WERI-Rb-1 (cell line): ENCODE data around the gene PRAF2.

ENCODE experiments used
- DNase-seq: peaks from one replicate; pipeline ENCODE4 v3.0.0-alpha.2; 2020
- H3K27ac ChIP-seq: fragments of 250-450 bp; sonication (Bioruptor Pico); 2 replicates; pipeline ENCODE4 v1.5.1; 2020; ENCODE audit warnings: mild to moderate bottlenecking, moderate library complexity
- H3K27me3 ChIP-seq: fragments of 250-450 bp; sonication (Bioruptor Pico); 2 replicates; pipeline ENCODE4 v1.5.1; 2021; ENCODE audit warnings: mild to moderate bottlenecking, low read depth, moderate library complexity; ENCODE audit not compliant: insufficient read depth, severe bottlenecking
- H3K36me3 ChIP-seq: fragments of 250-450 bp; sonication (Bioruptor Pico); 2 replicates; pipeline ENCODE4 v1.5.1; 2020; ENCODE audit warnings: mild to moderate bottlenecking, moderate library complexity
- H3K4me3 ChIP-seq: 2 replicates; pipeline ENCODE4 v1.5.1; 2011; ENCODE audit warnings: low read depth, mild to moderate bottlenecking, control low read depth, low read length
- H3K9me3 ChIP-seq: fragments of 250-450 bp; sonication (Bioruptor Pico); 2 replicates; pipeline ENCODE4 v1.5.1; 2021; ENCODE audit warnings: mild to moderate bottlenecking, moderate library complexity; ENCODE audit not compliant: severe bottlenecking
- CTCF ChIP-seq: IDR thresholded peaks from 2 replicates; pipeline ENCODE4 v1.5.1; 2011; ENCODE audit warnings: low read depth, mild to moderate bottlenecking, control low read depth, inconsistent platforms, low read length

PRAF2 gene

GRCh38 chrX:49103637-49104036, 29.8 kb upstream of the PRAF2 start:
- H3K9me3 ChIP-seq: no peaks in the 10 kb centered on the region

DNA sequence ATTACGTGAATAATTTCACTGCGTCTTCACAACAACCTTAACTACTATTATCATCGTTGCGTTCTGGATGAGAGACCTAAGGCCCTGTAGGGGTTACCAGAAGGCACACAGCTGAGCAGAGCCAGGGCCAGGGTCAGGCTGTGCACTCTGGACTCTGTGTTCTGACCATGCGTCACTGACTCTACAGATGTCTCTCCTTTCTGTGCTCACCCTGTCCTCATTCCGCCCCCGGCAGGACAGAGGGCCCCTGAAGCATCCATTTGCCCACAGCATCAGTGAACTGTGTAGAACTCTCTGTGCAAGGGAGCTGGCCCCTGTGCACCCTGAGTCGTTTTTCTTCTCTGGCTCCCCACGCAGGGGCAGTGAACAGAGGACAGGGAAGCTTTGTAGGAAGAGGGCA, 28.4 kb upstream of the PRAF2 start:
- H3K27me3 ChIP-seq: no peaks in the 10 kb centered on the region
- DNase-seq: no peak
- no peak overlapping the region for H3K4me3 ChIP-seq
- no peaks in the 10 kb centered on the region for H3K36me3 ChIP-seq
- no peak overlapping the region for H3K27ac ChIP-seq
- no peak for TF ChIP-seq CTCF
- H3K9me3 ChIP-seq: no peaks in the 10 kb centered on the region

More at GRCh38 chrX:49103637-49104036, 29.8 kb upstream of the PRAF2 start:
- no peak for TF ChIP-seq CTCF
- H3K4me3 ChIP-seq: no peak overlapping the region
- no peaks in the 10 kb centered on the region for H3K36me3 ChIP-seq
- H3K27ac ChIP-seq: no peak overlapping the region
- H3K27me3 ChIP-seq: no peaks in the 10 kb centered on the region
- no peak for DNase-seq

DNA sequence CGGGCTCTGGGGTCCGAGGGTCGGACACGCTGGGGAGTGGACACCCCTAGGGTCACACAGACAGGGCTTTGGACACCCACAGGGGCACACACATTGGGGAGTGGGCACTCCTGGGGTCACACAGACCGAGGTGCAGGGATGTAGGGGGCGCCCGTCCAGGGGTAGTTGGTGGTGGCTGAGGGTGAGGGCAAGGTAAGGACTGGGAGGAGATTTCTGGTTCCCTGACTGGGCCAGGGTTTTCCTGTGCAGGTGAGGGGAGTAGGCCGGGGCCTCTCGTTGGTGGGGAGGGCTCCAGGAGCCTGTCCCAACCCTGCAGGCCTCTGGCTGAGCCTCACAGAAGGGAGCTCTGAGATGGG, 27.8 kb upstream of the PRAF2 start:
- no peak for DNase-seq
- H3K27me3 ChIP-seq: no peaks in the 10 kb centered on the region
- TF ChIP-seq CTCF: peak; percentile 16; the same call in 1 of the 2 replicates
- no peaks in the 10 kb centered on the region for H3K9me3 ChIP-seq
- no peaks in the 10 kb centered on the region for H3K36me3 ChIP-seq
- H3K27ac ChIP-seq: peak overlapping the region; percentile 73
- peak overlapping the region; percentile 56 for H3K4me3 ChIP-seq

DNA sequence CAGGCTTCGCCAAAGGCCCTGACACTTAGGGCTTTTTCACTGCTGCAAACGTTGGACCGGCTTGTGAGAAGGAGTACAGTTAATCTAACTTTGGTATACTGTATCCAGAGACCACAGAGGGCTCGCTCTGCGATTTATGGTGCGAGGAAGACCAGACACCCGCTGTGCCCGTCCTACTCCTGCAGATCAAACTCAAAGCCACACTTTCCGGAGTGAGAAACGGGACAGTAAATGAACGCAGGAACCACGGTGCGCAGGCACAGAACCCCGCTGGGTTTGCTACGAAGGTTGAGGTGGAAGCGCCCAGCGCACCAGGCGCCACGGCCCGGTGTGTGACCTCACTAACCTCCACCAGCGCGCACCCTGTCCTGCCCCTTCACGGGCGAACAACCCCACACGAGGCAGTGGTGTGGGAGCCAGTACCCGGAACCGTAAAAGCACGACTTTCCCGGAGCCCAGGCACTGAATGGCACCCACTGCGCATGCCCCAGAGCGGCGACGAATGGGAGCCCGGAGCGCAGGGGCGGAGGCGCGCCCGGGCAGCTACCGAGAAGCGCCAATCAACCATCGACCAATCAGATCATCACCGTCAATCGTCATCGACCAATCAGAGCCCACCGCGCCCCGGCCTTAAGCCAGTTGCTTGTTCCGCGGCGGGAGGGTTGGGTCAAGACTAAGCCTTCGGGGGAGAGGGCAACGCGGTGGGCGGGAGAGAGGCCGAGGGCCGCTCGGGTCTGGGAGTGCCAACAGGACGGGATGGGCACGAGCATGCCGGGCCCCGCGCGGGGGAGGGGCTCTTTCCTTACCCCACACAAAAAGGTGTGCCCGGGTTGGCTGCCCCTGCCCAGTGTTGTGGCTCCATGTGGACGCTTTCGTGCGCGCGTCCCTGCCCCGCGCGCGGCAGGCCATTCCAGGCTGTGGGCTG, 27.2 kb upstream of the PRAF2 start:
- peak; percentile 93 for DNase-seq
- Histone ChIP-seq H3K36me3 (no peaks in the 10 kb centered on the region), H3K9me3 (no peaks in the 10 kb centered on the region), H3K27ac (peak overlapping the region; percentile 73), H3K4me3 (peak overlapping the region; percentile 56), H3K27me3 (no peaks in the 10 kb centered on the region)
- no peak for TF ChIP-seq CTCF

GRCh38 chrX:49096419-49096818, 22.6 kb upstream of the PRAF2 start:
- peaks cover 3% of the 10 kb centered on the region for H3K27me3 ChIP-seq
- H3K4me3 ChIP-seq: no peak overlapping the region
- H3K36me3 ChIP-seq: no peaks in the 10 kb centered on the region
- no peaks in the 10 kb centered on the region for H3K9me3 ChIP-seq
- H3K27ac ChIP-seq: no peak overlapping the region
- DNase-seq: no peak
- TF ChIP-seq CTCF: no peak
